K562 (cell line): ENCODE measurements around the gene NCOA4. TPM values are rescaled to one million over a fixed set of nuclear protein-coding genes. Genes with fewer than 3 reads are reported as not detected.

Experiments used
- EP300 ChIP-seq: IDR thresholded peaks from 2 replicates; pipeline ENCODE4 v1.6.1; 2012; ENCODE audit warnings: low read length, improper control_type of control experiment
- GABPB2 ChIP-seq: fragments of 250-450 bp; sonication (Bioruptor Pico); conservative IDR thresholded peaks from 2 replicates; pipeline ENCODE4 v1.5.1; 2021; ENCODE audit warnings: mild to moderate bottlenecking
- HBP1 ChIP-seq: fragments of 450-650 bp; formaldehyde crosslinking; IDR thresholded peaks from 2 replicates; pipeline ENCODE4 v1.4.0; 2022; ENCODE audit warnings: missing genetic modification characterization
- KLF10 ChIP-seq: fragments of 250-450 bp; sonication (Bioruptor Pico); IDR thresholded peaks from 2 replicates; pipeline ENCODE4 v1.6.1; 2021; ENCODE audit warnings: matching md5 sums
- SAFB ChIP-seq: fragments of 200-400 bp; formaldehyde crosslinking; IDR thresholded peaks from 2 replicates; pipeline ENCODE4 v1.6.1; 2017; ENCODE audit warnings: low read depth, low read length, borderline replicate concordance
- SMARCA5 ChIP-seq: fragments of 450-650 bp; IDR thresholded peaks from 2 replicates; pipeline ENCODE4 v1.6.1; 2016
- SREBF1 ChIP-seq: fragments of 150-350 bp; IDR thresholded peaks from 2 replicates; pipeline ENCODE4 v1.6.1; 2014; ENCODE audit warnings: antibody characterized with exemption, low read depth, low read length, borderline replicate concordance
- U2AF1 ChIP-seq: fragments of 200-400 bp; formaldehyde crosslinking; optimal IDR thresholded peaks from 2 replicates; pipeline ENCODE3; 2017; ENCODE audit warnings: mild to moderate bottlenecking, low read depth, low read length, moderate library complexity
- XRCC5 ChIP-seq: fragments of 200-400 bp; formaldehyde crosslinking; IDR thresholded peaks from 2 replicates; pipeline ENCODE4 v1.6.1; 2017; ENCODE audit warnings: low read depth, mild to moderate bottlenecking, low read length
- ZBTB40 ChIP-seq, 2 experiments: fragments of 450-650 bp in 1 of 2; sonication (generic) in 1 of 2; formaldehyde crosslinking in 1 of 2; IDR thresholded peaks; 2 replicates each; pipeline versions ENCODE4 v1.7.1 to v1.9.0; 2016 to 2022; ENCODE audit warnings: inconsistent platforms in 1 of 2, mild to moderate bottlenecking in 1 of 2, missing genetic modification reagents in 1 of 2
- ZNF609 ChIP-seq: sonication (generic); formaldehyde crosslinking; IDR thresholded peaks from 2 replicates; pipeline ENCODE4 v1.8.1; 2023; ENCODE audit warnings: missing genetic modification reagents, mild to moderate bottlenecking, borderline replicate concordance
- polyA plus RNA-seq, 8 experiments: library from polyadenylated mRNA; depleted of rRNA in 4 of 8; stranded (reverse) in 5 of 8; unstranded in 3 of 8; fragments of >200 nt; fragmentation: Nextera tagmentation in 2 of 8; fragmentation: Illumina TruSeq in 1 of 8; extraction: Ambion mirVana in 2 of 8; extraction: Trizol in 1 of 8; gene quantifications; 2 replicates each; pipeline versions ENCODE4 v1.2.1 to v1.2.3, GENCODE V29; 2011 to 2014; ENCODE audit warnings: inconsistent platforms in 1 of 8, missing spikeins in 1 of 8
- total RNA-seq, 7 experiments: library from RNA; depleted of rRNA in 6 of 7; stranded (reverse); fragments of >200 nt in 6 of 7; fragmentation: Illumina TruSeq in 2 of 7; extraction: Trizol in 2 of 7; gene quantifications; 2 replicates each; pipeline versions ENCODE4 v1.2.1 to v1.2.3, GENCODE V29; 2011 to 2021; ENCODE audit warnings: low replicate concordance in 1 of 7

The NCOA4 gene
- total and polyA plus RNA-seq, 9 of the 15 experiments (the other 6 are each of a cell fraction or from before 2014, with no cell fraction given), result 89.8 to 283 (median 181) TPM

GRCh38 chr10:46001187-46001756 is 29.2 kb downstream of the NCOA4 start (continued):
- TF ChIP-seq ZBTB40 (IDR thresholded peaks at IDR 0.05) (0 out of 2 replicates have a peak, but pooled peaks have one; percentile 20), ZBTB40 (CRISPR knock-in tag; IDR thresholded peaks at IDR 0.05) (no peak), U2AF1 (peak; percentile 41), KLF10 (CRISPR knock-in tag) (no peak), SAFB (no peak), EP300 (peak; percentile 100), ZNF609 (CRISPR knock-in tag) (peak; percentile 90; the same call in 1 of the 2 replicates), XRCC5 (no peak), SMARCA5 (no peak), SREBF1 (no peak), GABPB2 (CRISPR knock-in tag) (no peak), HBP1 (CRISPR knock-in tag) (peak; percentile 88)
